K562 (cell line): ENCODE measurements around the gene VSTM2B. TPM values are rescaled to one million over a fixed set of nuclear protein-coding genes. Genes with fewer than 3 reads are reported as not detected.

ENCODE experiments used
- ATAC-seq: fragments of 200-7000 bp; cut with Tn5 transposase; 3 replicates; pipeline ENCODE4 v1.9.1; 2020; ENCODE audit warnings: moderate library complexity
- BruUV-seq: library from RNA; stranded (reverse); fragments of 400-500 nt; replicated peaks from 2 replicates; lab custom pipeline; 2021; lab: Mats Ljungman, UMichigan
- CTCF ChIA-PET: fragments of 300-600 bp; formaldehyde crosslinking; extraction: SDS; loops from one replicate; lab custom pipeline; 2021; ENCODE audit warnings: low intra/inter-chr PET ratio; lab: Yijun Ruan, JAX
- POLR2A ChIA-PET: fragments of 300-600, 350-650 bp; sonication (Branson Sonifier 250); formaldehyde crosslinking; extraction: SDS; loops from one replicate; lab custom pipeline; 2021; ENCODE audit warnings: antibody characterized with exemption, inconsistent platforms; lab: Yijun Ruan, JAX
- DNase-seq, 4 experiments: peaks; one replicate each; pipeline versions ENCODE4 v3.0.0 to v3.0.0-alpha.2; 2011 to 2018; ENCODE audit warnings: low spot score in 3 of 4, mixed read lengths in 3 of 4; ENCODE audit errors: extremely low read depth in 1 of 4
- FAIRE-seq: peaks from 2 replicates; lab custom pipeline; 2011; peaks lifted over from hg19 to GRCh38; lab: Jason Lieb, UNC
- H2AFZ ChIP-seq: 2 replicates; pipeline ENCODE4 v1.6.0; 2011; ENCODE audit warnings: low read depth, low read length, control low read depth, inconsistent platforms
- H3K27ac ChIP-seq: fragments of 200-600 bp; 3 replicates; pipeline ENCODE4 v1.8.0; 2011; ENCODE audit warnings: low read depth, mild to moderate bottlenecking, control low read depth, inconsistent platforms, low read length, moderate library complexity, mixed read lengths; ENCODE audit errors: extremely low read depth
- H3K27me3 ChIP-seq, 2 experiments: fragments of 300-600 bp in 1 of 2; 2 replicates in 1 of 2; 3 replicates in 1 of 2; pipeline versions ENCODE4 v1.6.0 to v1.8.0; 2011; ENCODE audit warnings: inconsistent platforms in 2 of 2, low read length in 2 of 2, mild to moderate bottlenecking in 1 of 2, mixed read lengths in 1 of 2, moderate library complexity in 1 of 2; ENCODE audit not compliant: control insufficient read depth in 2 of 2, insufficient read depth in 2 of 2
- H3K36me3 ChIP-seq: fragments of 300-600 bp; 3 replicates; pipeline ENCODE4 v1.8.0; 2011; ENCODE audit warnings: mild to moderate bottlenecking, low read length, inconsistent platforms; ENCODE audit not compliant: control insufficient read depth, insufficient read depth
- H3K4me1 ChIP-seq, 2 experiments: fragments of 200-600 bp in 1 of 2; replicated peaks in 1 of 2; 2 replicates in 1 of 2; 3 replicates in 1 of 2; pipeline versions ENCODE4 v1.5.1 to v1.8.0; 2011; ENCODE audit warnings: inconsistent platforms in 2 of 2, low read length in 2 of 2, mild to moderate bottlenecking in 1 of 2, mixed read lengths in 1 of 2, moderate library complexity in 1 of 2; ENCODE audit not compliant: control insufficient read depth in 2 of 2, insufficient read depth in 2 of 2
- H3K4me2 ChIP-seq: 2 replicates; pipeline ENCODE4 v1.6.1; 2011; ENCODE audit warnings: low read length, control low read depth, inconsistent platforms, mixed read lengths; ENCODE audit not compliant: insufficient read depth
- H3K4me3 ChIP-seq: fragments of 200-600 bp; sonication (generic), shearing (Covaris generic); 2 replicates; pipeline ENCODE4 v1.5.1; 2016; ENCODE audit warnings: control low read depth, inconsistent platforms
- H3K79me2 ChIP-seq: fragments of 200-600 bp; 3 replicates; pipeline ENCODE4 v1.8.0; 2011; ENCODE audit warnings: low read length, inconsistent platforms; ENCODE audit not compliant: control insufficient read depth, insufficient read depth
- H3K9ac ChIP-seq, 2 experiments: 2 replicates each; pipeline versions ENCODE4 v1.6.0 to v1.6.1; 2011; ENCODE audit warnings: low read depth in 2 of 2, low read length in 2 of 2, control low read depth in 1 of 2, inconsistent platforms in 1 of 2, mild to moderate bottlenecking in 1 of 2, mixed read lengths in 1 of 2; ENCODE audit not compliant: insufficient read depth in 1 of 2
- H3K9me1 ChIP-seq: one replicate; pipeline ENCODE4 v1.6.0; 2011; ENCODE audit warnings: inconsistent platforms, mild to moderate bottlenecking, low read length, moderate library complexity; ENCODE audit not compliant: control insufficient read depth, insufficient read depth
- H3K9me3 ChIP-seq: replicated peaks from 2 replicates; pipeline ENCODE4 v1.5.1; 2011; ENCODE audit warnings: low read depth, low read length, inconsistent platforms; ENCODE audit not compliant: control insufficient read depth, insufficient read depth
- H4K20me1 ChIP-seq: replicated peaks from 2 replicates; pipeline ENCODE4 v1.6.1; 2011; ENCODE audit warnings: low read length, inconsistent platforms, mixed read lengths; ENCODE audit not compliant: control insufficient read depth, insufficient read depth
- CCNT2 ChIP-seq: IDR thresholded peaks from 2 replicates; pipeline ENCODE4 v1.6.1; 2011; ENCODE audit warnings: borderline replicate concordance, low read depth, mild to moderate bottlenecking, moderate library complexity, mixed read lengths, low read length; ENCODE audit not compliant: insufficient read length; ENCODE audit errors: extremely low read depth
- GTF2A2 ChIP-seq: IDR thresholded peaks from 2 replicates; pipeline ENCODE4 v1.6.1; 2016; ENCODE audit warnings: mild to moderate bottlenecking, missing genetic modification characterization, missing compliant biosample characterization
- HLTF ChIP-seq: fragments of 450-650 bp; IDR thresholded peaks from 2 replicates; pipeline ENCODE4 v1.6.1; 2016
- KAT8 ChIP-seq: fragments of 450-650 bp; IDR thresholded peaks from 2 replicates; pipeline ENCODE4 v1.6.1; 2016; ENCODE audit warnings: low read depth, mild to moderate bottlenecking
- MEF2D ChIP-seq: conservative IDR thresholded peaks from 2 replicates; pipeline ENCODE4 v1.6.1; 2016; ENCODE audit warnings: low read depth, missing genetic modification characterization, missing compliant biosample characterization
- SRSF7 ChIP-seq: fragments of 200-400 bp; formaldehyde crosslinking; optimal IDR thresholded peaks from 2 replicates; pipeline ENCODE3; 2017; ENCODE audit warnings: mild to moderate bottlenecking, low read depth, low read length
- ZNF140 ChIP-seq: fragments of 250-450 bp; sonication (Bioruptor Pico); IDR thresholded peaks from 2 replicates; pipeline ENCODE4 v1.8.0; 2021; ENCODE audit warnings: moderate library complexity, mild to moderate bottlenecking, inconsistent platforms
- ZNF445 ChIP-seq: fragments of 250-450 bp; sonication (Bioruptor Pico); IDR thresholded peaks from 2 replicates; pipeline ENCODE4 v1.4.0; 2020; ENCODE audit warnings: low read depth, mild to moderate bottlenecking, moderate library complexity
- whole genome bisulfite sequencing: fragments of 100-300 bp; shearing (Covaris generic); methylation state at CpG from one replicate; pipeline ENCODE4 v1.1.6; 2016; ENCODE audit warnings: low coverage, mixed read lengths; ENCODE audit not compliant: insufficient coverage; ENCODE audit errors: missing lambda C conversion rate; 5-methylcytosine and 5-hydroxymethylcytosine counted together
- in situ Hi-C: fragments of 300-500 bp; cut with MboI; formaldehyde crosslinking; loops from 4 replicates; pipeline ENCODE4 v1.15.0; 2018; ENCODE audit warnings: inconsistent platforms, mixed read lengths
- intact Hi-C: fragments of 100-400 bp; cut with micrococcal nuclease; formaldehyde crosslinking; loops from 2 replicates; pipeline ENCODE4 v1.14.2; 2022
- polyA plus RNA-seq, 8 experiments: library from polyadenylated mRNA; depleted of rRNA in 4 of 8; stranded (reverse) in 5 of 8; unstranded in 3 of 8; fragments of >200 nt; fragmentation: Nextera tagmentation in 2 of 8; fragmentation: Illumina TruSeq in 1 of 8; extraction: Ambion mirVana in 2 of 8; extraction: Trizol in 1 of 8; gene quantifications; 2 replicates each; pipeline versions ENCODE4 v1.2.1 to v1.2.3, GENCODE V29; 2011 to 2014; ENCODE audit warnings: inconsistent platforms in 1 of 8, missing spikeins in 1 of 8
- total RNA-seq, 7 experiments: library from RNA; depleted of rRNA in 6 of 7; stranded (reverse); fragments of >200 nt in 6 of 7; fragmentation: Illumina TruSeq in 2 of 7; extraction: Trizol in 2 of 7; gene quantifications; 2 replicates each; pipeline versions ENCODE4 v1.2.1 to v1.2.3, GENCODE V29; 2011 to 2021; ENCODE audit warnings: low replicate concordance in 1 of 7
- TF ChIP-seq, protein P1 (sequence below): sonication (generic); formaldehyde crosslinking; IDR thresholded peaks from 2 replicates; pipeline ENCODE4 v1.8.0; 2023; ENCODE audit warnings: mild to moderate bottlenecking, missing genetic modification reagents

Gene VSTM2B
- total and polyA plus RNA-seq, 9 of the 15 experiments (the other 6 are each of a cell fraction or from before 2014, with no cell fraction given): not detected

DNA sequence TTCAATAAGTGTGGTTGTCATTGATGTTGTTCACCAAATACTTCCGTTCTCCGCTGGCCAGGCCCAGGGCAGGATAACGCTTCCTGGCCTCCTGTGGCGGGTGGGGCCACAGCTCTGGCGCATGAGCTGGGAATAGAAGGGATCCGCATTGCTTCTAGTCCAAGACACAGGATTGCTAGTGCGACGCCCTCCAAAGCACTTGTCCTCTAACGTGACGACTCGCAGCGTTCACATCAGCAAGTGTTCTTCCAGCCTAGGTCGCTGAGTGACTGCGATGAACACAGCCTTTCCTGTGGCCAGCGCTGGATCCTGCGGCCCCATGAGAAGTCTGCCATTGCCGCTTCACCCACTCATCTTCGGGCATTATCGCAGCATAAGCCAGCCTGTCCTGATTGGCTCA, 39.4 kb downstream of the VSTM2B start:
- Histone ChIP-seq H3K9me1 (no peaks in the 10 kb centered on the region), H3K4me3 (no peak overlapping the region), H3K9ac (no peak overlapping the region)
- in situ Hi-C loops: no loop called here
- TF ChIP-seq ZNF445: no peak
- TF ChIP-seq, protein P1, sequence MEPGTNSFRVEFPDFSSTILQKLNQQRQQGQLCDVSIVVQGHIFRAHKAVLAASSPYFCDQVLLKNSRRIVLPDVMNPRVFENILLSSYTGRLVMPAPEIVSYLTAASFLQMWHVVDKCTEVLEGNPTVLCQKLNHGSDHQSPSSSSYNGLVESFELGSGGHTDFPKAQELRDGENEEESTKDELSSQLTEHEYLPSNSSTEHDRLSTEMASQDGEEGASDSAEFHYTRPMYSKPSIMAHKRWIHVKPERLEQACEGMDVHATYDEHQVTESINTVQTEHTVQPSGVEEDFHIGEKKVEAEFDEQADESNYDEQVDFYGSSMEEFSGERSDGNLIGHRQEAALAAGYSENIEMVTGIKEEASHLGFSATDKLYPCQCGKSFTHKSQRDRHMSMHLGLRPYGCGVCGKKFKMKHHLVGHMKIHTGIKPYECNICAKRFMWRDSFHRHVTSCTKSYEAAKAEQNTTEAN (CRISPR knock-in tag): no peak
- no peak for TF ChIP-seq SRSF7
- no peak for TF ChIP-seq GTF2A2 (tag)
- TF ChIP-seq, all 486 proteins: peak for 0
- Histone ChIP-seq H3K4me1 (no peaks in the 10 kb centered on the region; a peak in 1 of 5 replicates), H3K27me3 (peaks cover 6 to 45% of the 10 kb centered on the region in 2 experiments; a peak in 4 of 5 replicates), H3K79me2 (no peaks in the 10 kb centered on the region), H3K36me3 (no peaks in the 10 kb centered on the region), H2AFZ (no peak overlapping the region), H3K4me2 (no peak overlapping the region), H4K20me1 (no peaks in the 10 kb centered on the region), H3K9me3 (no peaks in the 10 kb centered on the region), H3K27ac (no peak overlapping the region)
- ATAC-seq (no peak), FAIRE-seq (no peak), DNase-seq (no peak)
- intact Hi-C loops: no loop called here
- no TSS peak for BruUV-seq
- CTCF ChIA-PET: no interaction called here
- 9% methylated on average over 19 of the region's 19 CpGs for WGBS
- POLR2A ChIA-PET: no interaction called here

DNA sequence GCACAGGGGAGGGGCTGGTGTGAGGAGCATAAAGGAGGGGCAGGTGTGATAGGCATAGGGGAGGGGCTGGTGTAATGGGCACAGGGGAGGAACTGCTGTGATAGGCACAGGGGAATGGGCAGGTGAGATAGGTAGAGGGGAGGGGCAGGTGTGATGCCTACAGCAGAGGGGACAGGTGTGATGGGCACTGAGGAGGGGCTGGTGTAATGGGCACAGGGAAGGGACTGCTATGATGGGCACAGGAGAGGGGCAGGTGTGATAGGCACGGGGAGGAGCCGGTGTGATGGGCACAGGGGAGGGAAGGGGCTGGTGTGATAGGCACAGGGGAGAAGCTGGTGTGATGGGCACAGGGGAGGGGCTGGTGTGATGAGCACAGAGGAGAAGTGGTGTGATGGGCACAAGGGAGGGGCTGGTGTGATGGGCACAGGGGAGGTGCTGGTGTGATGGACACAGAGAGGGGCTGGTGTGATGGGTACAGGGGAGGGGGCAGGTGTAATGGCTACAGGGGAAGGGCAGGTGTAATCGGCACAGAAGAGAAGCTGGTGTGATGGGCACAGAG, 40.8 kb downstream of the VSTM2B start:
- H3K27me3 ChIP-seq: peaks cover 6 to 45% of the 10 kb centered on the region in 2 experiments; a peak in 4 of 5 replicates
- 5% methylated on average over 3 of the region's 3 CpGs for WGBS

More for the DNA sequence above, 40.8 kb downstream of the VSTM2B start:
- Histone ChIP-seq H3K4me2 (no peak overlapping the region), H3K9ac (no peak overlapping the region), H3K79me2 (no peaks in the 10 kb centered on the region), H3K4me1 (no peaks in the 10 kb centered on the region; a peak in 1 of 5 replicates), H2AFZ (no peak overlapping the region), H3K4me3 (no peak overlapping the region), H3K9me3 (no peaks in the 10 kb centered on the region), H4K20me1 (no peaks in the 10 kb centered on the region), H3K9me1 (no peaks in the 10 kb centered on the region), H3K27ac (no peak overlapping the region), H3K36me3 (no peaks in the 10 kb centered on the region)
- no TSS peak for BruUV-seq
- CTCF ChIA-PET: no interaction called here
- intact Hi-C loops: no loop called here
- no peak for FAIRE-seq
- no peak for DNase-seq
- POLR2A ChIA-PET: no interaction called here
- in situ Hi-C loops: no loop called here
- ATAC-seq: no peak
- no peak for TF ChIP-seq MEF2D (tag)
- no peak for TF ChIP-seq HLTF
- TF ChIP-seq KAT8: no peak
- TF ChIP-seq CCNT2: no peak
- TF ChIP-seq ZNF140 (CRISPR knock-in tag): no peak
